Right ventricle myocardium superior (tissue), 1 donor: Measurements from ENCODE around the gene APOL3. TPM values are rescaled to one million over a fixed set of nuclear protein-coding genes. Genes with fewer than 3 reads are reported as not detected.
"Not testable (repeated sequence)": the region's sequence is repeated elsewhere in the genome, so short reads cannot be mapped to it uniquely, and the experiment has no call there.

ENCODE experiments used
- ATAC-seq: fragments of 200-7000 bp; cut with Tn5 transposase; one replicate; pipeline ENCODE4 v1.9.1; 2020; ENCODE audit warnings: mild to moderate bottlenecking; ENCODE audit not compliant: poor library complexity
- DNase-seq: peaks from one replicate; pipeline ENCODE4 v3.0.0-alpha.2; 2020
- intact Hi-C: fragments of 100-400 bp; cut with DNase I; formaldehyde crosslinking; loops from one replicate; pipeline ENCODE4 v1.11.2; 2022
- total RNA-seq: library from RNA; stranded (reverse); fragmentation: NEBNext Ultra II Directional; extraction: Animal tissue kit (Norgen Biotek cat#: 25700); gene quantifications from one replicate; pipeline ENCODE4 v1.2.1, GENCODE V29; 2021
- donor health status: DM: no; HTN: yes; CAD: no; lungs with severe emphysema.

The APOL3 gene
- total RNA-seq, 1 donor from 2014 or later, result 25.5 TPM

- intact Hi-C loops, DNase-seq, ATAC-seq: not testable (repeated sequence)
These were observed 69.8 kb downstream of the APOL3 start for GRCh38 chr22:36090772-36091171.

Other genes with a start within 250 kb of the APOL3 start
- 74.4 TPM for gene RBFOX2, start 131.9 kb downstream of the APOL3 start, total RNA-seq
- 5.0 TPM for gene APOL4, start 41.1 kb upstream of the APOL3 start, total RNA-seq
- 58.6 TPM for gene APOL2, start 78.8 kb upstream of the APOL3 start, total RNA-seq
- gene APOL1, start 92.4 kb upstream of the APOL3 start, total RNA-seq, result 16.8 TPM
- gene MYH9, start 227.2 kb upstream of the APOL3 start, total RNA-seq, result 138 TPM